GM12878 (cell line): ENCODE results near the gene EXD1. TPM values are rescaled to one million over a fixed set of nuclear protein-coding genes. Genes with fewer than 3 reads are reported as not detected.

Source experiments
- BACH1 ChIP-seq: fragments of 450-650 bp; IDR thresholded peaks from 2 replicates; pipeline ENCODE4 v1.6.1; 2017; ENCODE audit warnings: mild to moderate bottlenecking, borderline replicate concordance
- BHLHE40 ChIP-seq, 2 experiments: fragments of 450-650 bp in 1 of 2; IDR thresholded peaks; 2 replicates each; pipeline ENCODE4 v1.6.1; 2011 to 2017; ENCODE audit warnings: low read depth in 2 of 2, borderline replicate concordance in 1 of 2, improper control_type of control experiment in 1 of 2, low read length in 1 of 2, mild to moderate bottlenecking in 1 of 2
- CUX1 ChIP-seq: IDR thresholded peaks from 2 replicates; pipeline ENCODE4 v1.6.1; 2012; ENCODE audit warnings: improper control_type of control experiment, low read depth, low read length; ENCODE audit not compliant: insufficient replicate concordance
- FOXK2 ChIP-seq: fragments of 450-650 bp; IDR thresholded peaks from 2 replicates; pipeline ENCODE4 v1.6.1; 2017; ENCODE audit warnings: mild to moderate bottlenecking, moderate library complexity
- HDAC6 ChIP-seq: fragments of 200-600 bp; sonication (generic); IDR thresholded peaks from one replicate; pipeline ENCODE4 v1.8.0; 2017; ENCODE audit warnings: antibody characterized with exemption; ENCODE audit not compliant: unreplicated experiment
- IRF4 ChIP-seq: IDR thresholded peaks from 2 replicates; pipeline ENCODE4 v1.6.1; 2011; ENCODE audit warnings: low read depth, low read length
- MAX ChIP-seq: IDR thresholded peaks from 2 replicates; pipeline ENCODE4 v1.6.1; 2012; ENCODE audit warnings: low read depth, low read length, improper control_type of control experiment
- NBN ChIP-seq: fragments of 450-650 bp; IDR thresholded peaks from 2 replicates; pipeline ENCODE4 v1.6.1; 2016
- NKRF ChIP-seq: fragments of 450-650 bp; conservative IDR thresholded peaks from 2 replicates; pipeline ENCODE4 v1.6.1; 2017; ENCODE audit warnings: mild to moderate bottlenecking, moderate library complexity
- PAX5 ChIP-seq: IDR thresholded peaks from 2 replicates; pipeline ENCODE4 v1.6.1; 2011; ENCODE audit warnings: low read depth, low read length, borderline replicate concordance
- PKNOX1 ChIP-seq: fragments of 450-650 bp; IDR thresholded peaks from 2 replicates; pipeline ENCODE4 v1.6.1; 2016; ENCODE audit warnings: mild to moderate bottlenecking
- RUNX3 ChIP-seq: IDR thresholded peaks from 2 replicates; pipeline ENCODE4 v1.6.1; 2012; ENCODE audit warnings: low read length, inconsistent platforms
- SUZ12 ChIP-seq: fragments of 200-600 bp; sonication (generic); IDR thresholded peaks from one replicate; pipeline ENCODE4 v1.6.1; 2018; ENCODE audit warnings: antibody characterized with exemption, mild to moderate bottlenecking; ENCODE audit not compliant: unreplicated experiment
- TAF1 ChIP-seq: IDR thresholded peaks from 2 replicates; pipeline ENCODE4 v1.6.1; 2011; ENCODE audit warnings: mild to moderate bottlenecking, low read depth, low read length, borderline replicate concordance
- USF1 ChIP-seq: IDR thresholded peaks from 2 replicates; pipeline ENCODE4 v1.6.1; 2011; ENCODE audit warnings: borderline replicate concordance, low read depth, mild to moderate bottlenecking, moderate library complexity, mixed read lengths, low read length; ENCODE audit not compliant: insufficient read depth; ENCODE audit errors: extremely low read length
- ZBED1 ChIP-seq: IDR thresholded peaks from 2 replicates; pipeline ENCODE4 v1.6.1; 2016; ENCODE audit warnings: borderline replicate concordance
- ZBTB33 ChIP-seq: fragments of 450-650 bp; IDR thresholded peaks from 2 replicates; pipeline ENCODE4 v1.6.1; 2017; ENCODE audit warnings: mild to moderate bottlenecking
- ZNF217 ChIP-seq: fragments of 450-650 bp; IDR thresholded peaks from 2 replicates; pipeline ENCODE4 v1.6.1; 2017; ENCODE audit warnings: antibody characterized with exemption, mild to moderate bottlenecking
- polyA plus RNA-seq, 11 experiments: library from polyadenylated mRNA; depleted of rRNA in 4 of 11; unstranded in 6 of 11; stranded (reverse) in 5 of 11; fragments of >200 nt; fragmentation: Nextera tagmentation in 4 of 11; fragmentation: Illumina TruSeq in 1 of 11; extraction: Ambion mirVana in 4 of 11; extraction: Trizol in 1 of 11; gene quantifications; 1 replicate in 1 of 11; 2 replicates in 10 of 11; pipeline versions ENCODE4 v1.2.1 to v1.2.3, GENCODE V29; 2011 to 2016; ENCODE audit warnings: inconsistent platforms in 2 of 11, missing spikeins in 2 of 11, low read depth in 1 of 11
- total RNA-seq, 4 experiments: library from RNA; depleted of rRNA in 3 of 4; stranded (reverse); fragments of >200 nt in 3 of 4; fragmentation: Illumina TruSeq in 1 of 4; extraction: Trizol in 1 of 4; gene quantifications; 2 replicates each; pipeline versions ENCODE4 v1.2.1 to v1.2.3, GENCODE V29; 2013 to 2021

The EXD1 gene
- total and polyA plus RNA-seq, 10 of the 15 experiments (the other 5 are each of a cell fraction or from before 2014, with no cell fraction given): 0.19 TPM; not detected in 9

- TF ChIP-seq ZBTB33: peak; percentile 49; the same call in 1 of the 2 replicates
- TF ChIP-seq CUX1: no peak
- TF ChIP-seq NBN: peak; percentile 87; the same call in 1 of the 2 replicates
- peak; percentile 96 for TF ChIP-seq NKRF
- no peak for TF ChIP-seq HDAC6
- TF ChIP-seq ZNF217: peak; percentile 50; the same call in 1 of the 2 replicates
- TF ChIP-seq FOXK2: no peak
- no peak for TF ChIP-seq SUZ12
- no peak for TF ChIP-seq USF1
- peak; percentile 91 for TF ChIP-seq PKNOX1
- TF ChIP-seq TAF1: peak; percentile 90
- peak; percentile 89 for TF ChIP-seq RUNX3
- no peak; the same call in 1 of the 2 replicates for TF ChIP-seq PAX5
- 0 out of 2 replicates have a peak, but pooled peaks have one; percentile 25 for TF ChIP-seq BACH1
- TF ChIP-seq IRF4: no peak; the same call in 1 of the 2 replicates
- TF ChIP-seq BHLHE40 (IDR thresholded peaks at IDR 0.05; ENCODE audit: borderline replicate concordance in 1 of 2, low read depth in 2 of 2, low read length in 1 of 2): peak; percentile 6 to 57; a peak in 3 of 4 replicates
- TF ChIP-seq ZBED1: no peak
- peak; percentile 94 for TF ChIP-seq MAX
These were observed at the start of gene EXD1, which contains the start of gene CHP1 (continued) for GRCh38 chr15:41230650-41231421.
